Stimulated activated naive B cell treated with anti-CD40 and anti-IgM and Interleukin-4, amounts not matched to agents 10 μg/mL and 1 μg/mL and 100 μg/mL, for 72 hours (primary cell): ENCODE data around the gene DGKG.

Source experiments
- ATAC-seq, 2 donors: fragments of 150-1000 bp; cut with Tn5 transposase; replicated peaks; 2 replicates each; pipeline ENCODE4 v1.10.0; 2021; ENCODE audit warnings: moderate library complexity in 1 of 2
- DNase-seq: peaks from one replicate; pipeline ENCODE4 v3.0.0; 2021
- H3K27ac Mint-ChIP-seq: one replicate; pipeline ENCODE4 v1.8.0; 2022; ENCODE audit warnings: mild to moderate bottlenecking, mixed read lengths
- H3K27me3 Mint-ChIP-seq, 2 donors: one replicate each; pipeline ENCODE4 v1.8.0; 2022; ENCODE audit warnings: mixed read lengths in 2 of 2
- H3K36me3 Mint-ChIP-seq, 2 donors: one replicate each; pipeline ENCODE4 v1.8.0; 2022; ENCODE audit warnings: mixed read lengths in 2 of 2, mild to moderate bottlenecking in 1 of 2
- H3K4me1 Mint-ChIP-seq, 2 donors: one replicate each; pipeline ENCODE4 v1.8.0; 2022; ENCODE audit warnings: mixed read lengths in 2 of 2, mild to moderate bottlenecking in 1 of 2
- H3K4me3 Mint-ChIP-seq, 2 donors: one replicate each; pipeline ENCODE4 v1.8.0; 2022; ENCODE audit warnings: mild to moderate bottlenecking in 2 of 2, mixed read lengths in 2 of 2, moderate library complexity in 1 of 2
- H3K9me3 Mint-ChIP-seq, 2 donors: one replicate each; pipeline ENCODE4 v1.8.0; 2022; ENCODE audit warnings: mixed read lengths in 2 of 2, mild to moderate bottlenecking in 1 of 2

DGKG gene

GRCh38 chr3:186109897-186110803 lies 251.9 kb downstream of the DGKG start:
- Mint-ChIP-seq H3K4me1 (peaks cover 41 to 50% of the 10 kb centered on the region in 2 donors), H3K9me3 (no peaks in the 10 kb centered on the region), H3K4me3 (peak overlapping the region; percentile 93 to 97), H3K27ac (peak overlapping the region; percentile 91), H3K27me3 (peaks cover 62 to 86% of the 10 kb centered on the region in 2 donors), H3K36me3 (no peaks in the 10 kb centered on the region)
- no peak for DNase-seq
- ATAC-seq: no peak

DNA sequence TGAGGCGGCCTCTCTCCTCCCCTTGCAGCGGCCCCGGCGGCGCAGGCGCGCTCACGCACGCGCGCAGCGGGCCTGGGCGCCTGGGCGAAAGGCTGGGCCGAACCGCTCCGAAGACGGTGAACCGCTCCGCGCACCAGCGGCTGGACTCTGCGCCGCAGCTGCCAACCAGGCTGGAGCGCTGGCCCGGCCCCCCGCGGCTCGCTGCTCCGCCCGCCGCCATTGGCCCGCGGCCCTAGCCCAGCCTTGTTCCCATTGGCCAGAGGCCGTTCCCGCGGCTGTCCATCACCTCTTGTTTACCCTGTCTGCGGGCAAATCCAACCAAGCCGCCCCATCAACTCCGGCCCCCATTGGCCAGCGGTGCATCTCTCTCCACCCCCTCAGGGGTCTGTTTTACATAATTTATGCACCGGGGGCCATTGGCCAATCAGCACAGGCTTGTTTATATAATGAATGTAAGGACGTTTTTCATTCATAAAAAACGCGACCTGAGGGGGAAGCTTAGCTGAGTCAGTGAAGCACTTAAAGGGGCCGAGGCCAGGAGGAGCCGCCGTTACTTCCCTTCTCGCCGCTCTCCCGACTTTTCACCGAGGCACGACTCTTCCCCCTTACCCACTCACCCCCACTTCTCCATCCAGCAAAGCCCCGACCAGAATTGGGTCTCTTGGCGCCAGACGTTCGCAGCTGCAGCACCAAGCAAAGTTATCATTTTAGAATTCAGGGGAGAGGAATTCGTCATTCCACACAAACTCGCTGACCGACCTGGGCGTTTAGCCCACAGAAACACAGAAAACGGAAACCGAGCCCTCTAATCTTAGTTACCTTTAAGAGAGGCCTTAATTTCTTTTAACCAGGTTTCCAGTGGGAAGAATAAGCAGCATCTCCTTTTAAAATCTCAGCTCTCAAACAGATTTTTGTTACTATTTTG lies 252.8 kb downstream of the DGKG start, which contains the start of gene ETV5:
ETV5 (minus strand) TSS at position 149 of the 925 bp plus-strand sequence. CDS start 3,221 bp downstream, outside the sequence.
- Mint-ChIP-seq H3K27ac (peak within 1 kb of the TSS; percentile 91), H3K4me1 (peaks cover 41 to 50% of the 10 kb centered on the region in 2 donors), H3K4me3 (peak within 1 kb of the TSS; percentile 93 to 97), H3K27me3 (peaks cover 57 to 76% of the 10 kb centered on the region in 2 donors), H3K9me3 (no peaks in the 10 kb centered on the region), H3K36me3 (no peaks in the 10 kb centered on the region)
- DNase-seq (peak; percentile 98), ATAC-seq (peak; percentile 94)

DNA sequence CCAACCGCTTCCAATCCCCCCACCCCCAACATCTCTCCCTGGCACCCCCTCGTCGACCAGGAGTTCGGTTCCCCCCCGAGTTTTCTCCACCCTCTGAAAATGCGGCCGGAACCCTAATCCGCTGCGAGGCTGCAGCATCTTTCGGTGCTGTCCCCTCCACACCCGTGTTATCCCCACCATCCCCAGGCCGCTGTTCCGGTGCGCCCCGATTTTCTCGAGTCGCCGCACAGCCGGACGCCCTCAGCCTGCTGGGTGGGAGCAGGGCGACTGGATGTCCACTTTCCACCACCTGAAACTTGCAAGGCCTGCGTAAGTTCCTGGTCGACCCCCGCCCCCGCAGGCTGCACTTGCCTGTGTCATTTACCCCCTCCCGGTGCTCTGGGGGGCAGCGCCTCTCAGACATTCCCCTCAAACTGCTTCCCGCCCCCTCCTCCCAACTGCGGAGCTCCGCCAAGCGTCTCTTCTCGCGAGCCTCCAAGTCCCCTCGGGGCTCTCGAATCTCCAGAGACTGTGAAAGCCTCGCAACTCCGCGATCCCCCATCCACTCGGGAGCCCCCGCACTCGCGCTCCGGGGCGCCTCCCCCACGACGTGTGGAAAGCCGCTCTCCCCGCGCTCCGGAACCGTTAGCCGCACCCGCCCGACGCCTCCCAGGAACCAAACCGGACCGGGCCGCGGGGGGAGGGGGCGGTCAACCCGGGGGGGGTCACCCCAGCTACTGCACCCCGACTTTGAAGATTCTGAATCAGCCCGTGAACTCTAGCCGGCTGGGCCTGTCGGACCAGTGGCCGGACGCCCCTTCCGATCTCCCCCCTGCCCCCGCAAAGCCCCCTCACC lies 253.7 kb downstream of the DGKG start:
- DNase-seq (peak; percentile 23), ATAC-seq (peak; percentile 14 to 16)
- H3K36me3 Mint-ChIP-seq: no peaks in the 10 kb centered on the region
- H3K4me1 Mint-ChIP-seq: peaks cover 41 to 50% of the 10 kb centered on the region in 2 donors
- H3K27me3 Mint-ChIP-seq: peaks cover 51 to 67% of the 10 kb centered on the region in 2 donors
- H3K4me3 Mint-ChIP-seq: peak overlapping the region; percentile 93 to 97
- no peaks in the 10 kb centered on the region for H3K9me3 Mint-ChIP-seq
- peak overlapping the region; percentile 56 for H3K27ac Mint-ChIP-seq

DNA sequence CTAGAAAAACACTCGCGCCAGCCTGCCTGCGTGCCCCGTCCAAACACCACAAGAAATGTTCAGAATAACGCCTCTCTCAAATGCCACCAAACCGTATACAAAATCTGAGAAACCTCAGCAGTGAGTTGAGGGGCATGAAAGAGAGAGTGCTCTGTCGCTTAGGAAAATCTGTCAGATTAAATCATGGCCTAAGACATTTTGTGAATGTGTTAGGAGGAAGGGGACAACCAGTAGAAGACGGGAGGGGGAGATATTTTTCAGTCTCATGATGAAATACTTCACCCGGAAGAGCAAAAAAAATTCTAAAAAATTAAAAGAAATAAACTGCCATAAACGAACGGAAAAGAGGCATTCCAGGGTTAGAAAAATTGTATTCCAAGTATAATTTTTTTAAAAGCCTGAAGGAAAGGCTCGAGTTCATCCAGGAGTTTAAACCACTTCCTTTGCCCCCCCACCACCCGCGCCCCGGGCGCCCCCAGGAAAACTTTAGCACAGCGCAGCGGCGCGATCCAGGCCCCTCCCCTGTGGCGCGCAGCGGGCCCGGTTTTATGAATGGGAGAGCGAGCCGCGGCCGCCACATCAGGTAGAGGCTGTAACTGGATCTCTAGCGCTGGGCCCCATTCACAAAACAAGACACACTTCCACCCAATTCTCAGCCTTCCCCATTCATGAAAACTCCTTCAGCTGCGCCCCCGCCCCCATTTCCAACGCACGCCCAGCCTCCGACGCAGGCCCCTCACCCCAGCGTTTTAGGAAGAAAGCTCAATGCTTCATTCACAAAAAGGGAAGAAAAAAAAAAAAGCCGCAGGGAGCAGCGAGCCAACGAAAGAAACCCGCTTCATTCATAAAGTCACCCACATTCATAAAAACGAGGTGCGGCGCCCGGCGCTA lies 254.6 kb downstream of the DGKG start:
- Mint-ChIP-seq H3K4me1 (peaks cover 41 to 50% of the 10 kb centered on the region in 2 donors), H3K4me3 (peak overlapping the region; percentile 93 to 97), H3K27ac (peak overlapping the region; percentile 56), H3K27me3 (peaks cover 46 to 67% of the 10 kb centered on the region in 2 donors), H3K9me3 (no peaks in the 10 kb centered on the region), H3K36me3 (no peaks in the 10 kb centered on the region)
- DNase-seq (peak; percentile 26), ATAC-seq (peak in 1 of 2 donors; percentile 25)

- no peak overlapping the region for H3K27ac Mint-ChIP-seq
- DNase-seq: no peak
- H3K4me3 Mint-ChIP-seq: no peak overlapping the region
Observed at GRCh38 chr3:186105543-186105942, 256.5 kb downstream of the DGKG start.

DNA sequence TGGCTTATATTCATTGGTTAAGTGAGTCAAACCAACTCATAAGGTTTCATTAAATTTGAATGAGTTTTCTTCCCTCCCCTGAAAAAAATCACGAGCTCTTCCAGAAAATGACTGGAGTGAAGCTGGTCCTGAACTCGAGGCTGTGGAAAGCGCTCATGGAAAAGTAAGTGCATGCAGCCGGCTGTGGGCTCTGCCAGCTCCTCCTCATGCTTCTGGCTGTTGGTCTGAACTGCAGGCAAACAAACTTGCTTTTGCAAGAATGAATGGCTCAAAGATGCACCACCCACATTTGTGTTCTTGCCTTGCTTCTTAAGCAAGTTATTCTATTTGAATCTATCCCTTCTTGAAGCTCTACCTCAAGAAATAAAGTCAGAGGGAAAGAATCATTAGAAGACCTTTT lies 259.3 kb downstream of the DGKG start:
- Mint-ChIP-seq H3K9me3 (no peaks in the 10 kb centered on the region), H3K4me3 (no peak overlapping the region), H3K4me1 (peaks cover 17 to 21% of the 10 kb centered on the region in 2 donors), H3K36me3 (no peaks in the 10 kb centered on the region), H3K27ac (no peak overlapping the region), H3K27me3 (peaks cover 37 to 49% of the 10 kb centered on the region in 2 donors)
- ATAC-seq: no peak
- no peak for DNase-seq

More at GRCh38 chr3:186105543-186105942, 256.5 kb downstream of the DGKG start:
- no peak for ATAC-seq
- Mint-ChIP-seq H3K36me3 (no peaks in the 10 kb centered on the region), H3K4me1 (peaks cover 31 to 41% of the 10 kb centered on the region in 2 donors), H3K9me3 (no peaks in the 10 kb centered on the region), H3K27me3 (peaks cover 28 to 49% of the 10 kb centered on the region in 2 donors)

DNA sequence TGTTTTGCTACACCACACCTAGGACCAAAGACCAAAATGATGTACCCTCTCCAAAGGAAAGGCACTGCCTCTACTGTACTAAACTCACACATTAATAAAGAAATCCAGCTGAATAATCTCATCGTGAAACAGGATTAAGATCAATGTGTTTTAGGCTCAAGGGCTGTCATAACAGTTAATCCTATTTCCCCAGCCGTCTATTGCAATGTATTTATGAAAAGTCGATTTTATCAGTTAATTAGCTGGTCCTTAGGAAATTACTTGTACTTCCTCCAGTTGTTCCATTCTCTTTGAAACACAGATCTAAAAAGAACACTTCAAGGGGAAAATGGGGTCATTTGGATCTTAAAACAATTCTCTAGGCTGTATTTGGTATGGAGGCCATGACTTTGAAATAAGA lies 261.6 kb downstream of the DGKG start:
- no peak overlapping the region for H3K27ac Mint-ChIP-seq
- H3K36me3 Mint-ChIP-seq: no peaks in the 10 kb centered on the region
- ATAC-seq: no peak
- no peaks in the 10 kb centered on the region for H3K9me3 Mint-ChIP-seq
- no peak overlapping the region for H3K4me3 Mint-ChIP-seq
- DNase-seq: no peak
- H3K27me3 Mint-ChIP-seq: peaks cover 42 to 51% of the 10 kb centered on the region in 2 donors
- H3K4me1 Mint-ChIP-seq: peaks cover 16 to 22% of the 10 kb centered on the region in 2 donors

DNA sequence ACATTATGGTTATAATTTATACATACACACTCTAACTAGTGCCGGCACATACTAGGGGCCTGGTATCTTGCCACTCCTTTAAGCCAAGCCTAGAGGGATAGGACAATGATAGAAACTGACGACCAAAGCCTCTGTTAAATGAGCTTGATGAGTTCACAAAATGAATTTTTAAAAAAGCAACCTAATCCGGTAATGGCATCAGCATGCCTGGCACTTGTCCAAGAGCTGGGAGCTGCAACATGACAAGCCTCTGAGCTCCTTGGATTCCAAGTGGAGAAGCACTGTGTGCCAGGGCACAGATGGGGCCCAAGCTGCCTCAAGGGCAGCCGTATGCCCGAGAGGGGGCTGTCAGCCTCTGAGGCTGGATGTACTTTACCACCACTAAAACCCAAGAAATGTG lies 262.9 kb downstream of the DGKG start:
- DNase-seq (no peak), ATAC-seq (no peak)
- Mint-ChIP-seq H3K27me3 (peaks cover 43 to 58% of the 10 kb centered on the region in 2 donors), H3K9me3 (no peaks in the 10 kb centered on the region), H3K27ac (no peak overlapping the region), H3K36me3 (no peaks in the 10 kb centered on the region), H3K4me1 (peaks cover 14 to 21% of the 10 kb centered on the region in 2 donors), H3K4me3 (no peak overlapping the region)

DNA sequence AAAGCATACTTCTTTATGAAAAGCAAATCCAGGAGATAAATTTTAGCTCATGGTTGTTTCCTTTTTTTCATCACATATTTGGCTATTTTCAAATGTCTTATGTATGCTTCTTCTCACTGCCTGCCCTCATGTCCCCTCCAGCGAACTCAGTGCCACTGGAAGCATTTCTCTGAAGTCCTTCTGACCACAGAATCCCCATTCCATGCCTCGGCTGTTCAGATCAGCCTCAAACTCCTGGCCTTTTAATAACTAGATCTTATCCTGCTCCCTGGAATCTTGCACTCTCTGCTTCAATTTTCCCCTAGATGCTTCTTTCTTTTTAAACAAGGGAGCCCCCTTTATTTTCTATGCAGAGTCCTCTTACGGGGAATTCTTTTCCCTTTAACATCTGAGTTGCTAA lies 263.3 kb downstream of the DGKG start:
- ATAC-seq: no peak
- Mint-ChIP-seq H3K9me3 (no peaks in the 10 kb centered on the region), H3K4me1 (peaks cover 14 to 21% of the 10 kb centered on the region in 2 donors), H3K27ac (no peak overlapping the region), H3K4me3 (peak overlapping the region in 1 of 2 donors; percentile 52), H3K27me3 (peaks cover 43 to 58% of the 10 kb centered on the region in 2 donors), H3K36me3 (no peaks in the 10 kb centered on the region)
- DNase-seq: no peak

GRCh38 chr3:186097663-186098451 lies 264.2 kb downstream of the DGKG start:
- ATAC-seq: peak; percentile 79 to 84
- Mint-ChIP-seq H3K4me3 (peak overlapping the region; percentile 61 to 69), H3K27ac (no peak overlapping the region), H3K4me1 (peaks cover 14 to 21% of the 10 kb centered on the region in 2 donors), H3K9me3 (no peaks in the 10 kb centered on the region), H3K27me3 (peaks cover 43 to 53% of the 10 kb centered on the region in 2 donors), H3K36me3 (no peaks in the 10 kb centered on the region)
- DNase-seq: no peak

DNA sequence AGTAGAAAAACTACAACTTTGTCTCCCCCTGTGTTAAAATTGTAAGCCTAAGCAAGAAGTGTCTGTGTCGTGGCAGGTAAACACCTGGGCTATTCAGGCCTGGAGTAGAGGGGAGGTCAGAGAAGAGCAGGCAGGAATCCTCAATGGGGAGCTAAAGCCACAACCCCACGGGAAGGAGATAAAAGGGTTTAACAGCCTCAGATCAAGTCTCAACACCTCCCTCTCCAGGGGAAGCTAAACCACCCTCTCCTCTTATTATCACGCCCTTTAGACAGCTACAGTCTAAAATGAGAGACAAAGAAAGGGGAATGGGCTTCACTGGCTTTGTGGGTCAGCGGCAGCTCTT lies 264.7 kb downstream of the DGKG start:
- no peaks in the 10 kb centered on the region for H3K9me3 Mint-ChIP-seq
- H3K27me3 Mint-ChIP-seq: peaks cover 39 to 49% of the 10 kb centered on the region in 2 donors
- no peak overlapping the region for H3K27ac Mint-ChIP-seq
- no peak overlapping the region for H3K4me3 Mint-ChIP-seq
- H3K36me3 Mint-ChIP-seq: no peaks in the 10 kb centered on the region
- ATAC-seq: no peak
- peaks cover 14 to 21% of the 10 kb centered on the region in 2 donors for H3K4me1 Mint-ChIP-seq
- no peak for DNase-seq
